ENCODE data around the gene FBXW5.
A peak's percentile ranks its signal among the peaks of the same experiment; 100 is the strongest.

DNA sequence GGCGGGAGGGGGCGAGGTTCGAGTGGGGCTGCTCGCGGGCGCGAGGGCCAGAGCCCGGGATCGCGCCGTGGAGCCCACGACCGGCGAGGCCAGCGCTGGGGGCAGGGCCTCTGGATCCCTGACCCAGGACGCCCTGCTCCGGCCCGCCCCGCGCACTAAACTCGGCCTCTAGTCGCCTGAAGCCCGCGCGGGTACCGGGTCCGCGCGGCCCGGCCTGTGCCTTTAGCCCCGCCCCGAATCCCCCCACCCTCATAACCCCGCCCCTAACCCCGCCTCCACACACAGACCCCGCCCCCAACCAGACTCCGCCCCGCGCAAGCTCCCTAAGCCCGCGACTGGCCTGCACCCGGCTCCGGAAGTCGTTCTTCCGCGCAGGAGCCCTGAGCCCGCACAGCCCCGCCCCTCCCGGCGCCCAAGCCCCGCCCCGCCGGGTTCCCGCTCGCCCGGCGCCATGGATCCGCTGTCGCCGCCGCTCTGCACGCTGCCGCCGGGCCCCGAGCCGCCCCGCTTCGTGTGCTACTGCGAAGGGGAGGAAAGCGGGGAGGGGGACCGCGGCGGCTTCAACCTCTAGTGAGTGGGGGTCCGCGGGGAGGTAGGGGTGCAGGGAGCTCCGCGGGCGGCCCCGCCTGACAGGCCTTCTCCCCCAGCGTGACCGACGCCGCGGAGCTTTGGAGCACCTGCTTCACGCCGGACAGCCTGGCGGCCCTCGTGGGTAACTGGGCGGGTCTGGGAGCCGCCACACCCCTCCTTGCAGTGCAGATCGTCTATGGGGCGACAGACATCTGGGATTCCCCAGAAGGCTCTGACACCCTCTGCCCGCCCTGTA lies 47.7 kb upstream of the FBXW5 start, which contains the start of gene PAXX:
- TF ChIP-seq, protein P1, sequence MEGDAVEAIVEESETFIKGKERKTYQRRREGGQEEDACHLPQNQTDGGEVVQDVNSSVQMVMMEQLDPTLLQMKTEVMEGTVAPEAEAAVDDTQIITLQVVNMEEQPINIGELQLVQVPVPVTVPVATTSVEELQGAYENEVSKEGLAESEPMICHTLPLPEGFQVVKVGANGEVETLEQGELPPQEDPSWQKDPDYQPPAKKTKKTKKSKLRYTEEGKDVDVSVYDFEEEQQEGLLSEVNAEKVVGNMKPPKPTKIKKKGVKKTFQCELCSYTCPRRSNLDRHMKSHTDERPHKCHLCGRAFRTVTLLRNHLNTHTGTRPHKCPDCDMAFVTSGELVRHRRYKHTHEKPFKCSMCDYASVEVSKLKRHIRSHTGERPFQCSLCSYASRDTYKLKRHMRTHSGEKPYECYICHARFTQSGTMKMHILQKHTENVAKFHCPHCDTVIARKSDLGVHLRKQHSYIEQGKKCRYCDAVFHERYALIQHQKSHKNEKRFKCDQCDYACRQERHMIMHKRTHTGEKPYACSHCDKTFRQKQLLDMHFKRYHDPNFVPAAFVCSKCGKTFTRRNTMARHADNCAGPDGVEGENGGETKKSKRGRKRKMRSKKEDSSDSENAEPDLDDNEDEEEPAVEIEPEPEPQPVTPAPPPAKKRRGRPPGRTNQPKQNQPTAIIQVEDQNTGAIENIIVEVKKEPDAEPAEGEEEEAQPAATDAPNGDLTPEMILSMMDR (IDR thresholded peaks at IDR 0.05) = peak in 1 of 4 experiments; percentile 2
- peak in 1 of 2 donors; percentile 35 for TF ChIP-seq POLR2A (IDR thresholded peaks at IDR 0.05)

Measured in uterus (tissue), 2 donors.